Rectal smooth muscle tissue (tissue), 1 donor: ENCODE results near the gene NTF4.
"Not testable (repeated sequence)": the region's sequence is repeated elsewhere in the genome, so short reads cannot be mapped to it uniquely, and the experiment has no call there.

ENCODE experiments used
- H3K27ac ChIP-seq: one replicate; pipeline ENCODE4 v1.7.0; 2013; ENCODE audit warnings: low read depth, low read length, inconsistent platforms
- H3K27me3 ChIP-seq: one replicate; pipeline ENCODE4 v1.7.0; 2013; ENCODE audit warnings: low read length; ENCODE audit not compliant: control insufficient read depth, insufficient read depth
- H3K36me3 ChIP-seq: one replicate; pipeline ENCODE4 v1.7.0; 2013; ENCODE audit warnings: low read length; ENCODE audit not compliant: control insufficient read depth, insufficient read depth
- H3K4me1 ChIP-seq: one replicate; pipeline ENCODE4 v1.7.0; 2013; ENCODE audit warnings: low read length; ENCODE audit not compliant: control insufficient read depth, insufficient read depth
- H3K4me3 ChIP-seq: one replicate; pipeline ENCODE4 v1.7.0; 2013; ENCODE audit warnings: low read length
- H3K9ac ChIP-seq: one replicate; pipeline ENCODE4 v1.7.0; 2013; ENCODE audit warnings: low read length

The NTF4 gene

DNA sequence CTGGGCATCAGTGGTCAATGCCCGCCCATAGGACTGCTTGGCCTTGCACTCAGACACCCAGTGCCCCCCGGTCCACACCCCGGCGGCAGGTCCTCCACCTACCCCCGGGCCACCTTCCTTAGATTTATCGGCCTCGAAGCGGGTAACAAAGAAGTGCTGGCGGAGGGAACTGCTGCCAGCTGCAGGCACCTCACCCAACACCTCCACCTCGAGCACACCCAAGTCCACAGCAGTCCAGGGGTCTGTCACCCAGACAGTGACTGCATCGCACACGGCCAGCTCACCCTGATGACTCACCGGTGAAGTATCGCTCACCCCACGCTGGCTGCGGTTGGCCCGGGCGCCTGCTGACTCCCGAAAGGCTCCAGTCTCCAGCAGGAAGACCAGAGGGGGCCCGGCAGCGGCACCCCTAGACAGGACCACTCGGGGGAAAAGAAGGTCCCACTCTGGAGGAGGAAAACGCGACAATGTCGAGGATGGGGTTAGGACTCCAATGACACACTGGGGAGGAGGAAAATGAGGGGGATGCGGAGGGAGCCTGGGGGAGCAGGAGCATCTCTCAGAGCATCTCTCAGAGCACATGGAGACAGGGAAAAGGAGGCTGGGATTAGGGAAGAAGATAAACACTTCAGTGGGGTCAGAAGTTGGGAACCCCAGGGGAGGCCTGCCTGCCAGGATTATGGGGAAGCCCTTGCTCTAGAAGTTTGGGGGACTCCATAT lies 25.9 kb downstream of the NTF4 start:
- not testable (repeated sequence) for H3K9ac ChIP-seq, H3K36me3 ChIP-seq, H3K27ac ChIP-seq, H3K27me3 ChIP-seq, H3K4me1 ChIP-seq, H3K4me3 ChIP-seq

DNA sequence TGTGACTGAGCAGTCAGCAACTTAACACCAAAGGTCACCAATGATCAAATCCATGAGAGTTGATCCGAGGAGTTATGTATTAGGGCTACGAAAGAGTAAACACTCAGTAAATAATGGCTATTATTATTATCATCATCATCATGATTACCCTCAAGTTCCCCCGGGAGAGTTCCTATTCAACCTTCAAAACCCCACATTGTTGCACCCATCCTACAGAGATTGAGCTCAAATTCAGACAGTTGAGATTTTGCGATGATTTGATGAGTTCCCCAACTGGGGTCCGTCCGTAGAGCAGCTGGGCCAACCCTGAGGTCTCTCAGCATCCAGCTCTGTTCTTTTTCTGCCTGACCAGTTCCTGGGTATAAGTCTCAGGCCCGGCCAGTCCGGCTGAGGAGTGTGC lies 26.5 kb downstream of the NTF4 start:
- not testable (repeated sequence) for H3K27me3 ChIP-seq, H3K9ac ChIP-seq, H3K4me3 ChIP-seq, H3K4me1 ChIP-seq, H3K27ac ChIP-seq, H3K36me3 ChIP-seq

DNA sequence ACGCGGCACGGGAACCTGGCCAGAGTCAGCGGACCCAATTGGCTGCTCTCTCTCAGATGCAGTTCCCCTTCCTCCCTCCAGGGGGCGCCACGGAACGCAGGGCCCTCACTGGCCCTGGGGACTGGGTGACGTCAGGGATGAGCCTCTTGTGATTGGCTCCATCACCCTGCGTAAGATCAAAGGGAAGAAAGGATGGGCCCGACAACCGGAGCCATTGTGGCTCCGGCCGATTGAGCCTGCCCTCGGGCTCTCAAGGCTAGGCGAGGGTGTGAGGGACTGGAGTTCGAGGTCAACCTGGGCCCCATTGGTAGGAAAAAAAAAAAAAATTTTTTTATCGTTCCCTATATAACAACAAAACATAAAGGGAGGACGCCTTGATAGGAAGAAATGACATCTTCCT lies 27.8 kb downstream of the NTF4 start, which contains the start of gene CGB1:
TSS of gene CGB1 (minus strand) at position 81 of the 400 bp plus-strand sequence. CDS start 184 bp downstream, outside the sequence.
- H3K27me3 ChIP-seq, H3K27ac ChIP-seq: not testable (repeated sequence)

DNA sequence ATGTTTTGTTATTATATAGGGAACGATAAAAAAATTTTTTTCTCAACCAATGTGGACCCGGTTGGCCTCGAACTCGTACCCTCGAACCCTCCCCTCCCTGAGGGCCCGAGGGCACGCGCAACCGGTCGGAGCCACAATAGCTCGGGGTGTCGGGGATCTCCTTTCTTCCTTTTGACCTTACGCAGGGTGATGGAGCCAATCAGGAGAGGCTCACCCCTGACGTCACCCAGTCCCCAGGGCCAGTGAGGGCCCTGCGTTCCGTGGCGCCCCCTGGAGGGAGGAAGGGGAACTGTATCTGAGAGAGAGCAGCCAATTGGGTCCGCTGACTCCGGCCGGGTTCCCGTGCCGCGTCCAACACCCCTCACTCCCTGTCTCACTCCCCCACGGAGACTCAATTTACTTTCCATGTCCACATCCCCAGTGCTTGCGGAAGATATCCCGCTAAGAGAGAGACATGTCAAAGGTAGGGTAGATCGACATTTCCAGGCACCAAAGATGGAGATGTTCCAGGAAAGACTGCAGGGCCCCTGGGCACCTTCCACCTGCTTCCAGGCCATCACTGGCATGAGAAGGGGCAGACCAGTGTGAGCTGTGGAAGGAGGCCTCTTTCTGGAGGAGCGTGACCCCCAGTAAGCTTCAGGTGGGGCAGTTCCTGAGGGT lies 32.8 kb downstream of the NTF4 start, which contains the start of gene CGB2:
TSS of gene CGB2 (plus strand) at position 249 of the 660 bp plus-strand sequence. CDS start at position 455, 206 bp downstream.
- not testable (repeated sequence) for H3K36me3 ChIP-seq, H3K9ac ChIP-seq, H3K4me1 ChIP-seq, H3K27me3 ChIP-seq, H3K4me3 ChIP-seq, H3K27ac ChIP-seq

More for the DNA sequence above, 27.8 kb downstream of the NTF4 start, which contains the start of gene CGB1:
- not testable (repeated sequence) for H3K9ac ChIP-seq, H3K4me3 ChIP-seq, H3K36me3 ChIP-seq, H3K4me1 ChIP-seq

DNA sequence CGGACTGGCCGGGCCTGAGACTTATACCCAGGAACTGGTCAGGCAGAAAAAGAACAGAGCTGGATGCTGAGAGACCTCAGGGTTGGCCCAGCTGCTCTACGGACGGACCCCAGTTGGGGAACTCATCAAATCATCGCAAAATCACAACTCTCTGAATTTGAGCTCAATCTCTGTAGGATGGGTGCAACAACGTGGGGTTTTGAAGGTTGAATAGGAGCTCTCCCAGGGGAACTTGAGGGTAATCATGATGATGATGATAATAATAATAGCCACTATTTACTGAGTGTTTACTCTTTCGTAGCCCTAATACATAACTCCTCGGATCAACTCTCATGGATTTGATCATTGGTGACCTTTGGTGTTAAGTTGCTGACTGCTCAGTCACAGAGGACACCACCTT lies 34.3 kb downstream of the NTF4 start:
- H3K27ac ChIP-seq, H3K27me3 ChIP-seq, H3K4me3 ChIP-seq, H3K4me1 ChIP-seq, H3K9ac ChIP-seq, H3K36me3 ChIP-seq: not testable (repeated sequence)

DNA sequence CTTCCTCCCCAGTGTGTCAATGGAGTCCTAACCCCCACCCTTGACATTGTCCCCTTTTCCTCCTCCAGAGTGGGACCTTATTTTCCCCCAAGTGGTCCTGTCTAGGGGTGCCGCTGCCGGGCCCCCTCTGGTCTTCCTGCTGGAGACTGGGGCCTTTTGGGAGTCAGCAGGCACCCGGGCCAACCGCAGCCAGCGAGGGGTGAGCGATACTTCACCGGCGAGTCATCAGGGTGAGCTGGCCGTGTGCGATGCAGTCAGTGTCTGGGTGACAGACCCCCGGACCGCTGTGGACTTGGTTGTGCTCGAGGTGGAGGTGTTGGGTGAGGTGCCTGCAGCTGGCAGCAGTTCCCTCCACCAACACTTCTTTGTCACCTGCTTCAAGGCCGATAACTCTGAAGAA lies 34.9 kb downstream of the NTF4 start:
- H3K27me3 ChIP-seq, H3K9ac ChIP-seq, H3K27ac ChIP-seq: not testable (repeated sequence)

DNA sequence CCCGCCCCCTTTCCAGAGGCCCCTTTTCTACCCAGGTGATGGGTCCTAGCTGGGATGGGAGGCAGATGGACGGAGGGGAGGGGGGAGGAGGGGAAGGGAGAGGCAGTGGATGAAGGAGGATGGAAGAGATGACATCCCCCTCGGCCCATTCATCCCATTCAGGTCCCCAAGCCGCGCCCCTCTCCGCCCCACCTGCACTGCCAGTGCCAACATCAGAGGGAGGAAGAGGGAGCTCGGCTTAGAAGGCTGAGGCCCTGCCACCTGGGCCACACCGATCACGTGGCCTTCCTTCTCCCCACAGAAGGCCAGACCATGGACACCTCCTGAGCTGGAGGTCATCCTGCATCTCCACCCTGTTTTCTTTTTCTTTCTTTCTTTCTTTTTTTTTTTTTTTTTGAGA lies 35.9 kb downstream of the NTF4 start:
- not testable (repeated sequence) for H3K27me3 ChIP-seq, H3K4me1 ChIP-seq, H3K9ac ChIP-seq, H3K27ac ChIP-seq, H3K36me3 ChIP-seq, H3K4me3 ChIP-seq

More for the DNA sequence above, 34.9 kb downstream of the NTF4 start:
- H3K4me3 ChIP-seq, H3K4me1 ChIP-seq, H3K36me3 ChIP-seq: not testable (repeated sequence)

DNA sequence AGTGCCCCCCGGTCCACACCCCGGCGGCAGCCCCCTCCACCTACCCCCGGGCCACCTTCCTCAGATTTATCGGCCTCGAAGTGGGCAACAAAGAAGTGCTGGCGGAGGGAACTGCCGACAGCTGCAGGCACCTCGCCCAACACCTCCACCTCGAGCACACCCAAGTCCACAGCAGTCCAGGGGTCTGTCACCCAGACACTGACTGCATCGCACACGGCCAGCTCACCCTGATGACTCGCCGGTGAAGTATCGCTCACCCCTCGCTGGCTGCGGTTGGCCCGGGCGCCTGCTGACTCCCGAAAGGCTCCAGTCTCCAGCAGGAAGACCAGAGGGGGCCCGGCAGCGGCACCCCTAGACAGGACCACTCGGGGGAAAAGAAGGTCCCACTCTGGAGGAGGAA lies 39.0 kb downstream of the NTF4 start:
- not testable (repeated sequence) for H3K4me1 ChIP-seq, H3K4me3 ChIP-seq, H3K36me3 ChIP-seq, H3K9ac ChIP-seq, H3K27ac ChIP-seq, H3K27me3 ChIP-seq

DNA sequence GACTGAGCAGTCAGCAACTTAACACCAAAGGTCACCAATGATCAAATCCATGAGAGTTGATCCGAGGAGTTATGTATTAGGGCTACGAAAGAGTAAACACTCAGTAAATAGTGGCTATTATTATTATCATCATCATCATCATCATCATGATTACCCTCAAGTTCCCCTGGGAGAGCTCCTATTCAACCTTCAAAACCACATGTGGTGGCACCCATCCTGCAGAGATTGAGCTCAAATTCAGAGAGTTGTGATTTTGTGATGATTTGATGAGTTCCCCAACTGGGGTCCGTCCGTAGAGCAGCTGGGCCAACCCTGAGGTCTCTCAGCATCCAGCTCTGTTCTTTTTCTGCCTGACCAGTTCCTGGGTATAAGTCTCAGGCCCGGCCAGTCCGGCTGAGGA lies 39.5 kb downstream of the NTF4 start:
- H3K27me3 ChIP-seq, H3K9ac ChIP-seq, H3K27ac ChIP-seq, H3K4me3 ChIP-seq, H3K36me3 ChIP-seq, H3K4me1 ChIP-seq: not testable (repeated sequence)

DNA sequence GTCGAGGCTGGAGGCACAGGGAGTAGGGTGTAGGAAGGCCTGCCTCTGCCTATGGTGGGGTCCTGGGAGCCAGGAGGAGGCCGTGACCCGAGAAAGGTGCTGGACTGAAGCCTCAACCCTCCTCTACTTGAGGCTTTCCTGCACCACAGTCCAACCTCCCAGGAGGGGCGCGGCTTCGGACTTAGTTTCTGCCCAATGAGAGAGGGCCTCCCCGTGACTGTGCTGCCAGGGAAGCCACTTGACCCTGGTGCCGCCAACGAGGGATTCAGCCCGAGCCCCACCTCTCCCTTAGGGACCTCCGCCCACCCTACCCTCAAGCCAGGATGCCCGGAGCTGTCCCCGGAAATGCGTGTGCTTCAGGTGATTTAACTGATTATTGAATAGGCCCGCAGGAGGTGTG lies 40.4 kb downstream of the NTF4 start, which contains the start of gene CGB3:
TSS of gene CGB3 (minus strand) at position 101 of the 400 bp plus-strand sequence. CDS start 362 bp downstream, outside the sequence.
- H3K9ac ChIP-seq, H3K4me3 ChIP-seq, H3K4me1 ChIP-seq, H3K27ac ChIP-seq, H3K36me3 ChIP-seq: not testable (repeated sequence)
- peaks cover 13% of the 10 kb centered on the region for H3K27me3 ChIP-seq

DNA sequence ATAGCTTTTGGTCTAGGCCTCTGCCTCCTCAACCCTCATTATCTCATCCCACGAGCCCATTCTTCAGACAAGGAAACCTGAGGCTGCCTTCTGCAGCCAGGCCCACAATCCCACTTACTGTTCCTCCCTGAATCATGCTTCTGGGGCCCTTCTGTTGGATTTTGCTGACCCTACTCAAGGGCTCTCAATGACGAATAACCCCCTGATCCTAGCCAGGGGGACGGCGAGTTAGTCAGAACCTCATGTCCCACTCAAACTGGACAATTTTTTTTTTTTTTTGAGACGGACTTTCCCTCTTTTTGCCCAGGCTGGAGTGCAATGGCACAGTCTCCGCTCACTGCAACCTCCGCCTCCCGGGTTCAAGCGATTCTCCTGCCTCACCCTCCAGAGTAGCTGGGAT lies 42.5 kb downstream of the NTF4 start:
- H3K9ac ChIP-seq, result no peak overlapping the region
- H3K4me1 ChIP-seq, result peaks cover 2% of the 10 kb centered on the region
- no peaks in the 10 kb centered on the region for H3K36me3 ChIP-seq
- no peak overlapping the region for H3K4me3 ChIP-seq
- H3K27ac ChIP-seq, result no peak overlapping the region
- peaks cover 16% of the 10 kb centered on the region for H3K27me3 ChIP-seq

DNA sequence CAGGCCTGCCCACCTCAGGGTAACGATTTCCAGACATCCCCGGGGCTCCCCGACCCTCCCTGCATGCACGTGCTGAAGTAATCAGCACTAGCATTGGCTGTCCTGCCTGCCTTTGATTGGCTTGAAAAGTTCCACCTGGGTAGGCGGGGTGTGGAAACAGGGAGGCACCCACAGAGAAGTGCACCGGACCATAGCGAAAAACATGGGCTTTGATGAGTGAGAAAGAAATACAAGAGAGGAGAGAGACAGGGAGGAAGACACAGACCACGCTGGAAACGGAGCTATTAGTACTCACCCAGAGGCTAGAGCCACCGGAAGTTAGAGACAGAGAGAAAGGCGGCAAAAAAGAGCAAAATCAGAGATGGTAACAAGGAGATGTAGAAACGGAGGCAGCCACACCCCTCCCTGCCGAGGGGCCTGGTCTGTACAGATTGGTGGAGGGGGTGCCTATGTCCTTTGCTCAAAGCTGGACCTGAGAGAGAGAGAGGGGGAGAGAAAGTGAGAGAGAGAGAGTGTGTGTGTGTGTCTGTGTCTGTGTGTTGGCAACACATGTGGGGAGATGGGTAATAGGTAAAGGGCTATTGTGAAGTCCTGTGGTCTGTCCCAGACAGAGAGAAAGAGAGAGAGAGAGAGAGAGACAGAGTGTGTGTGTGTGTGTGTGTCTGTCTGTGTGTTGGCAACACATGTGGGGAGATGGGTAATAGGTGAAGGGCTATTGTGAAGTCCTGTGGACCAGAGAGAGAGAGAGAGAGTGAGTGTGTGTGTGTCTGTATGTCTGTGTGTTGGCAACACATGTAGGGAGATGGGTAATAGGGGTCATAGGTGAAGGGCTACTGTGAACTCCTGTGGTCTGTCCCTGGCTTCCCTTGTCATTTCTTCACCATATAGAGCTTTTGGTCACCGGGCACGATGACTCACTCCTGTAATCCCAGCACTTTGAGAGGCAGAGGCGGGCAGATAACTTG lies 43.4 kb downstream of the NTF4 start:
- peaks cover 2% of the 10 kb centered on the region for H3K4me1 ChIP-seq
- no peak overlapping the region for H3K4me3 ChIP-seq
- H3K36me3 ChIP-seq, result no peaks in the 10 kb centered on the region
- no peak overlapping the region for H3K27ac ChIP-seq
- H3K27me3 ChIP-seq, result peaks cover 16% of the 10 kb centered on the region
- no peak overlapping the region for H3K9ac ChIP-seq
